Measurements from ENCODE around the gene MYL7.

Gene MYL7

GRCh38 chr7:44132039-44132438 is 9.1 kb downstream of the MYL7 start:
- no peak overlapping the region for H3K27ac ChIP-seq (ENCODE audit: low read depth, low read length, poor library complexity, severe bottlenecking)
- TF ChIP-seq CTCF (IDR thresholded peaks at IDR 0.05; ENCODE audit: low read length) (no peak), EZH2 (IDR thresholded peaks at IDR 0.05; ENCODE audit: borderline replicate concordance, low read length) (no peak)
- H2AFZ ChIP-seq (ENCODE audit: low read length): no peak overlapping the region
- no peaks in the 10 kb centered on the region for H3K27me3 ChIP-seq (ENCODE audit: insufficient read depth, low read length)
- no peaks in the 10 kb centered on the region for H3K9me2 ChIP-seq (ENCODE audit: low read depth, low read length)
- no peak overlapping the region for H3K4me3 ChIP-seq (ENCODE audit: low read depth, low read length, poor library complexity, severe bottlenecking)
- no peaks in the 10 kb centered on the region for H3K9me3 ChIP-seq (ENCODE audit: low read length)
- H3F3A ChIP-seq (ENCODE audit: insufficient read depth, low read length): no peaks in the 10 kb centered on the region
- no peaks in the 10 kb centered on the region for H3K36me3 ChIP-seq (ENCODE audit: insufficient read depth, low read length)
- peaks cover 15% of the 10 kb centered on the region for H3K4me1 ChIP-seq (ENCODE audit: insufficient read depth, low read length, severe bottlenecking)
- no peak overlapping the region for H3K4me2 ChIP-seq (ENCODE audit: low read length)
- no peaks in the 10 kb centered on the region for H4K20me1 ChIP-seq (ENCODE audit: insufficient read depth, low read length)
- no peak overlapping the region for H3K9ac ChIP-seq (ENCODE audit: low read length)
- H3K79me2 ChIP-seq (ENCODE audit: insufficient read depth, low read length): no peaks in the 10 kb centered on the region

GRCh38 chr7:44131173-44132029 is 9.7 kb downstream of the MYL7 start:
- Histone ChIP-seq H3F3A (ENCODE audit: insufficient read depth, low read length) (no peaks in the 10 kb centered on the region), H2AFZ (ENCODE audit: low read length) (no peak overlapping the region), H3K36me3 (ENCODE audit: insufficient read depth, low read length) (no peaks in the 10 kb centered on the region), H3K79me2 (ENCODE audit: insufficient read depth, low read length) (no peaks in the 10 kb centered on the region), H3K27me3 (ENCODE audit: insufficient read depth, low read length) (no peaks in the 10 kb centered on the region), H3K4me2 (ENCODE audit: low read length) (no peak overlapping the region), H3K9me3 (ENCODE audit: low read length) (no peaks in the 10 kb centered on the region), H3K27ac (ENCODE audit: low read depth, low read length, poor library complexity, severe bottlenecking) (no peak overlapping the region), H3K9ac (ENCODE audit: low read length) (no peak overlapping the region), H3K4me1 (ENCODE audit: insufficient read depth, low read length, severe bottlenecking) (peaks cover 15% of the 10 kb centered on the region), H3K9me2 (ENCODE audit: low read depth, low read length) (no peaks in the 10 kb centered on the region), H3K4me3 (ENCODE audit: low read depth, low read length, poor library complexity, severe bottlenecking) (no peak overlapping the region), H4K20me1 (ENCODE audit: insufficient read depth, low read length) (no peaks in the 10 kb centered on the region)
- TF ChIP-seq CTCF (IDR thresholded peaks at IDR 0.05; ENCODE audit: low read length) (peak; percentile 48), EZH2 (IDR thresholded peaks at IDR 0.05; ENCODE audit: borderline replicate concordance, low read length) (no peak)

GRCh38 chr7:44128721-44129582 is 12.2 kb downstream of the MYL7 start:
- Histone ChIP-seq H3K27me3 (ENCODE audit: insufficient read depth, low read length) (no peaks in the 10 kb centered on the region), H3K4me1 (ENCODE audit: insufficient read depth, low read length, severe bottlenecking) (peaks cover 18% of the 10 kb centered on the region), H3K4me2 (ENCODE audit: low read length) (no peak overlapping the region), H4K20me1 (ENCODE audit: insufficient read depth, low read length) (no peaks in the 10 kb centered on the region), H3K9me2 (ENCODE audit: low read depth, low read length) (no peaks in the 10 kb centered on the region), H3K4me3 (ENCODE audit: low read depth, low read length, poor library complexity, severe bottlenecking) (no peak overlapping the region), H3K36me3 (ENCODE audit: insufficient read depth, low read length) (no peaks in the 10 kb centered on the region), H3F3A (ENCODE audit: insufficient read depth, low read length) (peaks cover 5% of the 10 kb centered on the region; the same call in 1 of the 2 replicates), H3K27ac (ENCODE audit: low read depth, low read length, poor library complexity, severe bottlenecking) (no peak overlapping the region), H3K9me3 (ENCODE audit: low read length) (no peaks in the 10 kb centered on the region), H3K79me2 (ENCODE audit: insufficient read depth, low read length) (no peaks in the 10 kb centered on the region), H3K9ac (ENCODE audit: low read length) (no peak overlapping the region), H2AFZ (ENCODE audit: low read length) (no peak overlapping the region)
- no peak for TF ChIP-seq EZH2 (IDR thresholded peaks at IDR 0.05; ENCODE audit: borderline replicate concordance, low read length)
- TF ChIP-seq CTCF (IDR thresholded peaks at IDR 0.05; ENCODE audit: low read length): no peak

Measured in OCI-LY1 (cell line).